ENCODE results near the gene ITGA2. TPM values are rescaled to one million over a fixed set of nuclear protein-coding genes. Genes with fewer than 3 reads are reported as not detected.

The ITGA2 gene
- total RNA-seq, 1 experiment from 2014 or later = 36.6 TPM

- peak; percentile 99 for ATAC-seq
- Histone ChIP-seq H3K4me3 (replicated peaks in 1 of 2; ENCODE audit: low read depth in 1 of 2, low read length in 2 of 2) (peak within 1 kb of the TSS; percentile 83 to 93), H3K4me1 (ENCODE audit: control insufficient read depth in 1 of 2, insufficient read depth in 2 of 2, low read length in 2 of 2) (peaks cover 3 to 17% of the 10 kb centered on the region in 2 experiments; a peak in 3 of 4 replicates), H3K27me3 (ENCODE audit: insufficient read depth, low read length) (no peaks in the 10 kb centered on the region), H3K79me2 (ENCODE audit: insufficient read depth, low read length) (peaks cover 11% of the 10 kb centered on the region), H3K36me3 (ENCODE audit: control insufficient read depth in 1 of 2, insufficient read depth in 2 of 2, low read length in 2 of 2) (peaks cover 2 to 5% of the 10 kb centered on the region in 2 experiments; a peak in 1 of 4 replicates), H3K9me2 (ENCODE audit: insufficient read depth) (no peaks in the 10 kb centered on the region), H3K27ac (ENCODE audit: low read depth, low read length) (peak within 1 kb of the TSS; percentile 45), H3K4me2 (ENCODE audit: low read length) (peak within 1 kb of the TSS; percentile 86), H3K9me3 (ENCODE audit: control insufficient read depth in 1 of 2, insufficient read depth in 1 of 2, low read depth in 1 of 2, low read length in 2 of 2) (no peaks in the 10 kb centered on the region), H2AFZ (ENCODE audit: low read depth, low read length, poor library complexity, severe bottlenecking) (peak within 1 kb of the TSS; percentile 88), H3K9ac (ENCODE audit: low read length) (peak within 1 kb of the TSS; percentile 78), H4K20me1 (ENCODE audit: insufficient read depth) (no peaks in the 10 kb centered on the region)
- CTCF ChIA-PET = interaction anchor here (0.7 to 1.2 kb wide), 5 partner anchors 9 to 194 kb away, joined by 4 to 6 read pairs (median 4); no protein-coding TSS in a partner anchor
- intact Hi-C loops (cut with micrococcal nuclease) = no loop called here
- no TSS peak for BruUV-seq (replicated peaks)
- POLR2A ChIA-PET = interaction anchor here (0.9 to 1.2 kb wide), 3 partner anchors 9 to 194 kb away, joined by 3 to 5 read pairs (median 4); no protein-coding TSS in a partner anchor
- peak; percentile 70 for DNase-seq (ENCODE audit: low read depth, low spot score)
- TF ChIP-seq MAX (IDR thresholded peaks at IDR 0.05) (peak; percentile 54), ZBTB33 (IDR thresholded peaks at IDR 0.05; ENCODE audit: extremely low read depth, insufficient replicate concordance, low read length) (no peak), CTCF (IDR thresholded peaks at IDR 0.05 in 2 of 3, conservative IDR thresholded peaks at IDR 0.05 in 1 of 3; ENCODE audit: borderline replicate concordance in 1 of 3, insufficient read depth in 1 of 3, low read depth in 2 of 3, low read length in 2 of 3) (no peak), TCF7L2 (IDR thresholded peaks at IDR 0.05; ENCODE audit: borderline replicate concordance, extremely low read depth, insufficient read depth, insufficient read length) (no peak), EZH2 (IDR thresholded peaks at IDR 0.05) (no peak), POLR2AphosphoS5 (IDR thresholded peaks at IDR 0.05; ENCODE audit: low read depth, low read length) (peak; percentile 97), POLR2A (IDR thresholded peaks at IDR 0.05; ENCODE audit: borderline replicate concordance, extremely low read depth, insufficient read depth, insufficient read length) (peak; percentile 96), ZFX (IDR thresholded peaks at IDR 0.05) (peak; percentile 67), CBX3 (IDR thresholded peaks at IDR 0.05; ENCODE audit: low read depth) (no peak), REST (IDR thresholded peaks at IDR 0.05; ENCODE audit: low read depth) (no peak), EGR1 (IDR thresholded peaks at IDR 0.05; ENCODE audit: low read depth) (peak; percentile 70; the same call in 1 of the 2 replicates)
- RAD21 ChIA-PET (ENCODE audit: low non-redundant PET in 1 of 2, low total read pairs in 2 of 2, uncharacterized antibody in 2 of 2, unreplicated experiment in 2 of 2) = interaction anchor here (1.1 to 1.2 kb wide), 2 partner anchors 161 kb away, joined by 3 to 4 read pairs; no protein-coding TSS in a partner anchor
Measured at GRCh38 chr5:53109443-53110127, 120.4 kb downstream of the ITGA2 start, which contains the start of gene MOCS2. MOCS2 (minus strand) TSS chr5:53109757; CDS start chr5:53107174, 2,583 bp downstream.
